ENCODE measurements around the gene PRICKLE2.

The PRICKLE2 gene

DNA sequence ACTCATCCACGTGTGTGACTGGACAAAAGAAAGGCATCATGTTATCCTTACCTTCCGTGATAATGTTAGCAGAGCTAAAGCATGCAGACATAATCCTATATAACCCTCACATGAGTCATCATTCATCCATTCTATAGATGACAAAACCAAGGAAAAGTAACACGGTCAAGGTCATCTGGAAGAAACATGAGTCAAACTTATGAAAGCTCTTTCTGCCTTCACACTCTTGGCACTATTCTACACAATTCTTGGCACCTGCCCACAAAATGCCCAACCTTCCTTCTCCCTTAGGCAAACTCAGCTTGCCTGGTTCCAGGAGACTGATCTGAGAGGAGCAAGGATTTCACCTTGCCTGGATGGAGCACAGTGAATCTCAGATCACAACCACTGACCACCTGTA lies 66.9 kb downstream of the PRICKLE2 start:
- FAIRE-seq (no peak), DNase-seq (ENCODE audit: insufficient read length, low spot score) (no peak)
- no peak for TF ChIP-seq PAX5 (IDR thresholded peaks at IDR 0.05; ENCODE audit: insufficient read depth, low read length, severe bottlenecking)
- TF ChIP-seq POLR2AphosphoS5 (IDR thresholded peaks at IDR 0.05; ENCODE audit: low read depth, low read length) = no peak
- TF ChIP-seq POU2F2 (IDR thresholded peaks at IDR 0.05; ENCODE audit: low read depth, low read length) = no peak
- no peak for TF ChIP-seq SPI1 (IDR thresholded peaks at IDR 0.05; ENCODE audit: low read depth, low read length)
- no peak for TF ChIP-seq TAF1 (IDR thresholded peaks at IDR 0.05; ENCODE audit: low read depth, low read length)

DNA sequence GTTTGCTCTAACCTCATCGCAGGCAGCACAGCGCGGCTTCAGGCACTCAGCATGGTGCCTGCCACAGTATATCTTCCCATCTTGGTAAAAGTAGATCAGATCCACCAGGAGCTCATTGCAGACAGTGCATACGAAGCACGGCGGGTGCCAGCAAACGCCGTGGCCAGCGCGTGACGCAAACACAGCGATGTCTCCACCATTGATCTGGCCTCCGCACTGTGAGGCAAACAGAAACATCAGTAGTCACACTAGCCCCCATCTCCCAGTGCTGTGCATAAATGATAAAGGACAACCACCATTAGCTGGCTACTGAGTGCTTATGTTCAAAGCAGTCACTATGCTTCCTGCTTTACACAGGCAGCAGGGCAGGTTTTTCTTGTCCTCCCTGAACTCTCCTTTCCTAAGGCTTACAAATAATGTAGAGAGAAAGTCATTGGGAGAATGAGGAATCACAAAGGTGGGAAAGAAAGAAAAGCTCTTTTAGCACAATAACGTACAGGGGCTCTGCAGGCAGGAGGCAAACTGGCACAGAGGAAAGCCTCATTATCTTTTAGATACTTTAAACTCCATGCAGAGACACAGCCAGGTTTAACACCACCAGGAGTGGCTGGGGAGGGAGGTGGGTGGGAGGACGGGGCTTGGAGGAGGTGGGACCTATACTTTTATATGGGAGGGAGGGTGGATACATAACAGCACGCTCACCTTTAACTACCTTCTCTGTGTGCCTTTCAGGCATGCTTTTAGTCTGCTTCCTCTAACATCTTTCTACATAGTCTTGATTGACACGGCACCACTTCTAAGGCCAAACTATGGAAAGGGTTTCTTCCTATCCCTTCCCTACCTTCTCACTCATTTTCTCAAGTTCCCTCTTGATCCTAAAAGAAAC lies 67.9 kb downstream of the PRICKLE2 start:
- no peak for FAIRE-seq
- TF ChIP-seq TAF1 (IDR thresholded peaks at IDR 0.05; ENCODE audit: low read depth, low read length) = no peak
- no peak for TF ChIP-seq PAX5 (IDR thresholded peaks at IDR 0.05; ENCODE audit: insufficient read depth, low read length, severe bottlenecking)
- no peak for DNase-seq (ENCODE audit: insufficient read length, low spot score)

DNA sequence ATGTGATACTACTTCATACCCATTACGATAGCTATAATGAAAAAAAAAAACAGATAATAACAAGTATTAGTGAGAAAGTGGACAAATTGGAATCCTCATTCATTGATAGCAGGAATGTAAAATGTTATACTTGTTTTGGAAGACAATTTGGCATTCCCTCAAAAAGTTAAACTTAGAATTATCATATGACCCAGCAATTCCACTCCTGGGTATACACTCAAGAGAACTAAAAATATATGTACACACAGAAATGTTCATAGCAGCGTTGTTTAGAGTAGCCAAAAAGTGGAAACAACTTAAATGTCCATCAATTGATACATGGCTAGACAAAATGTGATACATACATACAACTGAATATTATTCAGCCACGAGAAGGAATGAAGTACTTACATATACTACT lies 69.9 kb downstream of the PRICKLE2 start:
- no peak for TF ChIP-seq POU2F2 (IDR thresholded peaks at IDR 0.05; ENCODE audit: low read depth, low read length)
- TF ChIP-seq TAF1 (IDR thresholded peaks at IDR 0.05; ENCODE audit: low read depth, low read length) = no peak
- no peak for TF ChIP-seq POLR2A (IDR thresholded peaks at IDR 0.05; ENCODE audit: low read depth, low read length)
- TF ChIP-seq SPI1 (IDR thresholded peaks at IDR 0.05; ENCODE audit: low read depth, low read length) = no peak
- no peak for DNase-seq (ENCODE audit: insufficient read length, low spot score)
- no peak for FAIRE-seq

DNA sequence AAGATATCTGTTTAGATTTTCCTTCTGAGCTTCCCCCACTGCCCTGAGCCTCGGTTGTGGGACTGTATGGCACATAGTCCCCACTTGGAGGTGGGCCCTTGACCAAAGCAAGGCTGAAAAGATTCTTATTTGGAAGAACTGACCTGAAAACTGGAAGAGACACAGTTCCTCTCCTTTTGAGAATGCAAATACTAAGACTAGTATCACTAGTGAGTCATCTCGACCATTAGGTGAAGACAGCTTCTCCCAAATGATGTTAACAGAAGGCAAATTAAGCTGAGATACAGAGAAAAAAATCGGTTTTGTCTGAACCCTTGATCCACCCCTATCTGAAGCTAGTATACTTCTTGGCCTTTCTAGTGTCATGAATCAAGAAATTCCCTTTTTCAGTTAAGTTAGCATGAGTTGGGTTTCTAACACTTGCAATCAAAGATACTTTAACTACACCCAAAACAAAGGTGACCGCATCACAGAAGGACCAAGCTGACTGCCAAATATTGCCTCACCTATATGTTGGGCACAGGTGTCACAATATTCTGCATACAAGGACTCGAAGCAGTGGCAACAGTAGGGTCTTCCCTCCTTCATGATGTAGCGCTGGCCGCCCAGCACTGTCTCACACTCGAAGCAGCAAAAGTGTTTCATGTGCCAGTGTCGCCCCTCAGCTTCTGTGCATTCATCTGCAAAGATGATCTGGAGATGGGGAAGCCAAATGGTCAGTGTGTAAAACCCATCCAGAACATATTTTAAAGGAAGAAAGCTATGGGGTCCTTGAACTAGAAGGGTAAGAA lies 72.4 kb downstream of the PRICKLE2 start:
- FAIRE-seq = no peak
- TF ChIP-seq POU2F2 (IDR thresholded peaks at IDR 0.05; ENCODE audit: low read depth, low read length) = no peak
- TF ChIP-seq TAF1 (IDR thresholded peaks at IDR 0.05; ENCODE audit: low read depth, low read length) = no peak
- TF ChIP-seq SPI1 (IDR thresholded peaks at IDR 0.05; ENCODE audit: low read depth, low read length) = no peak
- no peak for TF ChIP-seq POLR2A (IDR thresholded peaks at IDR 0.05; ENCODE audit: low read depth, low read length)
- no peak for TF ChIP-seq POLR2AphosphoS5 (IDR thresholded peaks at IDR 0.05; ENCODE audit: low read depth, low read length)
- TF ChIP-seq PAX5 (IDR thresholded peaks at IDR 0.05; ENCODE audit: insufficient read depth, low read length, severe bottlenecking) = no peak

DNA sequence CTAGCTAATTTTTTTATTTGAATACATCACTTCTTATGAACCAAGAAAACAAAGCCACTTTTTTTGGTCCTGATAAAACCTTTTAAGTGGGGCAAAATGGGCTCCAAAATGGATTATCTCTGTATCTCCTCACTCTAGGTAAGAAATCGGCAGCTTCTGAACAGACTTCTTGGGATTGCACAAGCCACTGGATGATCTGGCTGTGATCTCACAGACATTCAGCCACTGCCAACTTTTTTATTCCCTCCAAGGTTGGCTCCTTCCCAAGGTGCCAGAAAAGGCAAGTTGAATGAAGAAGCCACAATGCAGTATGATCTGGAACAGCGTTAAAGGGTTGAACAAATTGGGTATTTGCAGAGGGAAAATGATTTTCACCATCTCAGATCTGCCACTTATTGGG lies 73.2 kb downstream of the PRICKLE2 start:
- no peak for DNase-seq (ENCODE audit: insufficient read length, low spot score)
- FAIRE-seq = no peak
- TF ChIP-seq TAF1 (IDR thresholded peaks at IDR 0.05; ENCODE audit: low read depth, low read length) (no peak), POLR2AphosphoS5 (IDR thresholded peaks at IDR 0.05; ENCODE audit: low read depth, low read length) (no peak), POLR2A (IDR thresholded peaks at IDR 0.05; ENCODE audit: low read depth, low read length) (no peak), POU2F2 (IDR thresholded peaks at IDR 0.05; ENCODE audit: low read depth, low read length) (no peak), PAX5 (IDR thresholded peaks at IDR 0.05; ENCODE audit: insufficient read depth, low read length, severe bottlenecking) (no peak), SPI1 (IDR thresholded peaks at IDR 0.05; ENCODE audit: low read depth, low read length) (no peak)

More for the DNA sequence above, 72.4 kb downstream of the PRICKLE2 start:
- no peak for DNase-seq (ENCODE audit: insufficient read length, low spot score)

DNA sequence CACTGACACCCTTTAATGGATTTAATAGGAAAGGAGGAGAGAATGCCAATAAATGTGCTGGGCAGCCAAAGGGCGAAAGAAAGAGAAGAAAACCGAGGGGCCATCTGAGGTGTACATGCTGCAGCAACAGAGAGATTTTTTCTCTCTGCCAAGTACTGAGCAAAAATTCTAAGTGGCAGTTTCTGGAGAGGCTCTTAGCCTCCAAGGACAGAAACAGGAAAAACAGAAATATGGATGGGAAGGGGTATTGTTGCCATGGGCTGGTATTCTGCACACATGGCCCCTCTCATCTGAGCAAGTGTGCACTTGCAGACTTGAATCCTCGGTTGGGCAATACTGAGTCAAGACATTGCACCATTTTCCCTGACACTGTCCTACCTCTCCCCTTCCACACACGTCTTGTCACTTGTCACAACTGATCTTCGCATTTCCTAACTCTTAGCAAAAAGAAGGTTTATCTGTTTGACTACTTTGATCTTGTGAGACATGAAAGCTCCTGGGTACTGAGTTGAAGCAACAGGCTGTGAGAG lies 73.9 kb downstream of the PRICKLE2 start:
- DNase-seq (ENCODE audit: insufficient read length, low spot score) (no peak), FAIRE-seq (no peak)
- TF ChIP-seq SPI1 (IDR thresholded peaks at IDR 0.05; ENCODE audit: low read depth, low read length) = no peak
- no peak for TF ChIP-seq POU2F2 (IDR thresholded peaks at IDR 0.05; ENCODE audit: low read depth, low read length)
- TF ChIP-seq TAF1 (IDR thresholded peaks at IDR 0.05; ENCODE audit: low read depth, low read length) = no peak
- TF ChIP-seq POLR2AphosphoS5 (IDR thresholded peaks at IDR 0.05; ENCODE audit: low read depth, low read length) = no peak
- no peak for TF ChIP-seq PAX5 (IDR thresholded peaks at IDR 0.05; ENCODE audit: insufficient read depth, low read length, severe bottlenecking)
- TF ChIP-seq POLR2A (IDR thresholded peaks at IDR 0.05; ENCODE audit: low read depth, low read length) = no peak

DNA sequence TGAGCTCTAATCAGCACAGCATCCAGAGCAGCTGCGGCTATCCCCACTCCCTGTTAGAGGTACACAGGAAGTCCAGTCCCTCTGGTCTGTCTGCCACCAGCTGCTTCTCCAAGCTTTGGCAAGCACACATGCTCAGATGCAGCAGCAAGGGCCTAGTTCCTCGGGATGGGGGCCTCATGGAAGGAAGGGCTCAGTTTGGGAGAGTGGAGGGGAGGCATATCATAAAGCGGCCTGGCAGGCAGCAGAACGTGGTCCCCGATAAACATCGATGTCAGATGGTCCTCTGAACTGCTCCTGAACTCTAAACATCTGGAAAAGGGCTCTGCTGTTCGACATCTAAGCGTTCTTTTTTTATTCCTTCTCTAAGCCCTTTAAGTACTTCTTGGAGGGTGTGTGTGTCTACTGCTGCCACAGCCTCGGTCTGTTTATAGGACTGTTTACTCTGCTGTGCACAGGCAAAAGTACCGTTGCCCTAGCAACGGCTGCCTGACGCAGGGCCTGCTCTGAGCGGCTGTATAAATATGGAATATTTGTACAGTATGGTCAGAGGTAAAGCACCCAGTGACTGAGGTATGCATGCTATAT lies 74.6 kb downstream of the PRICKLE2 start:
- DNase-seq (ENCODE audit: insufficient read length, low spot score) (no peak), FAIRE-seq (no peak)
- TF ChIP-seq POLR2A (IDR thresholded peaks at IDR 0.05; ENCODE audit: low read depth, low read length) (no peak), SPI1 (IDR thresholded peaks at IDR 0.05; ENCODE audit: low read depth, low read length) (no peak), POLR2AphosphoS5 (IDR thresholded peaks at IDR 0.05; ENCODE audit: low read depth, low read length) (no peak), POU2F2 (IDR thresholded peaks at IDR 0.05; ENCODE audit: low read depth, low read length) (no peak), TAF1 (IDR thresholded peaks at IDR 0.05; ENCODE audit: low read depth, low read length) (no peak), PAX5 (IDR thresholded peaks at IDR 0.05; ENCODE audit: insufficient read depth, low read length, severe bottlenecking) (no peak)

DNA sequence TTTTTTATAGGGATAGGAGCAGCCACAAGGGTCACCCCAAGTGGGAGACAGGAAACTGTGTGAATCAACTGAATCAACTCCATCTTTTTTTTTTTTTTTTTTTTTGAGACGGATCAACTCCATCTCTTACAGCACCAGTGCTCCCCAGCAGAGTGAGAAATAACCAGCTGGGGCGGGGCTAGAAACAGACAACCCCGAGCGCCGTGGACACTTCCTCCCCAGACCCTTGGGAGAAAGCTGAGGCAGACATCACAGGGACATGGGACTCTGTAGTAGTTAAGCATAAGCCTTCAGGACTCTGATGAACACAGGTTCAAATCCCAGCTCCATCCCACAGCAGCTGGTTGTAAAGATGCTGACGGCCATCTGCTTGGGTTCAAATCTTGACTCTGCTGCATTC lies 75.4 kb downstream of the PRICKLE2 start:
- no peak for TF ChIP-seq POLR2AphosphoS5 (IDR thresholded peaks at IDR 0.05; ENCODE audit: low read depth, low read length)
- no peak for TF ChIP-seq POLR2A (IDR thresholded peaks at IDR 0.05; ENCODE audit: low read depth, low read length)
- no peak for TF ChIP-seq SPI1 (IDR thresholded peaks at IDR 0.05; ENCODE audit: low read depth, low read length)
- no peak for TF ChIP-seq TAF1 (IDR thresholded peaks at IDR 0.05; ENCODE audit: low read depth, low read length)
- no peak for TF ChIP-seq PAX5 (IDR thresholded peaks at IDR 0.05; ENCODE audit: insufficient read depth, low read length, severe bottlenecking)
- TF ChIP-seq POU2F2 (IDR thresholded peaks at IDR 0.05; ENCODE audit: low read depth, low read length) = no peak
- FAIRE-seq = no peak
- no peak for DNase-seq (ENCODE audit: insufficient read length, low spot score)

Data from GM12891 (cell line).